22Rv1 (cell line): ENCODE measurements around the gene OR52H1.

Experiments
- H3K27ac ChIP-seq: fragments of 450-650 bp; 2 replicates; pipeline ENCODE4 v1.5.1; 2017
- CTCF ChIP-seq: fragments of 450-650 bp; IDR thresholded peaks from 2 replicates; pipeline ENCODE4 v1.5.1; 2017; ENCODE audit warnings: mild to moderate bottlenecking
- ZFX ChIP-seq: fragments of 450-650 bp; IDR thresholded peaks from 2 replicates; pipeline ENCODE4 v1.6.1; 2017; ENCODE audit warnings: antibody characterized with exemption, borderline replicate concordance

The OR52H1 gene

GRCh38 chr11:5504403-5504921 lies 43.9 kb downstream of the OR52H1 start:
- no peak overlapping the region for H3K27ac ChIP-seq
- TF ChIP-seq ZFX (no peak), CTCF (no peak)

- no peak overlapping the region for H3K27ac ChIP-seq
- TF ChIP-seq CTCF (no peak), ZFX (no peak)
Measured at GRCh38 chr11:5500393-5500801, 47.9 kb downstream of the OR52H1 start.

GRCh38 chr11:5499671-5500070 lies 48.7 kb downstream of the OR52H1 start:
- H3K27ac ChIP-seq, result no peak overlapping the region
- TF ChIP-seq ZFX (no peak), CTCF (no peak)
